ENCODE results near the gene PHF12.

PHF12 gene

GRCh38 chr17:28856028-28856574, 95.2 kb downstream of the PHF12 start:
- peaks cover 21% of the 10 kb centered on the region for H3K4me1 Mint-ChIP-seq
- DNase-seq, result no peak
- no peak for TF ChIP-seq CTCF (IDR thresholded peaks at IDR 0.05)
- H3K27me3 Mint-ChIP-seq (ENCODE audit: low read depth, poor library complexity), result peaks cover 6% of the 10 kb centered on the region
- H3K4me3 Mint-ChIP-seq, result peak overlapping the region; percentile 93
- H3K9me3 Mint-ChIP-seq, result no peaks in the 10 kb centered on the region
- no peak overlapping the region for H3K27ac Mint-ChIP-seq
- H3K36me3 Mint-ChIP-seq (ENCODE audit: low read depth), result peaks cover 27% of the 10 kb centered on the region

GRCh38 chr17:28855336-28855679, 96.0 kb downstream of the PHF12 start:
- no peak for DNase-seq
- H3K27me3 Mint-ChIP-seq (ENCODE audit: low read depth, poor library complexity), result peaks cover 3% of the 10 kb centered on the region
- H3K27ac Mint-ChIP-seq, result peak overlapping the region; percentile 82
- peak overlapping the region; percentile 93 for H3K4me3 Mint-ChIP-seq
- H3K4me1 Mint-ChIP-seq, result peaks cover 21% of the 10 kb centered on the region
- H3K36me3 Mint-ChIP-seq (ENCODE audit: low read depth), result peaks cover 24% of the 10 kb centered on the region
- no peak for TF ChIP-seq CTCF (IDR thresholded peaks at IDR 0.05)
- no peaks in the 10 kb centered on the region for H3K9me3 Mint-ChIP-seq
